Spleen (tissue), 11 donors: Measurements from ENCODE around the gene WDR90. TPM values are rescaled to one million over a fixed set of nuclear protein-coding genes. Genes with fewer than 3 reads are reported as not detected.
A peak's percentile ranks its signal among the peaks of the same experiment; 100 is the strongest.

Experiments used
- DNase-seq: peaks from one replicate; pipeline ENCODE4 v3.0.0-alpha.2; 2020
- H3K27ac ChIP-seq, 8 donors: fragments of 200-600 bp; sonication (generic) in 7 of 8; 1 replicate in 4 of 8; 2 replicates in 4 of 8; pipeline versions ENCODE4 v1.5.0 to v1.8.0; 2016 to 2021; ENCODE audit warnings: inconsistent platforms in 4 of 8, mild to moderate bottlenecking in 4 of 8, moderate library complexity in 1 of 8
- H3K27me3 ChIP-seq, 7 donors: fragments of 200-600 bp; sonication (generic) in 6 of 7; replicated peaks in 1 of 7; 1 replicate in 4 of 7; 2 replicates in 3 of 7; pipeline versions ENCODE4 v1.5.0 to v1.8.0; 2016 to 2021; ENCODE audit warnings: inconsistent platforms in 3 of 7, mild to moderate bottlenecking in 1 of 7
- H3K36me3 ChIP-seq, 6 donors: fragments of 200-600 bp; sonication (generic) in 5 of 6; 1 replicate in 4 of 6; 2 replicates in 2 of 6; pipeline versions ENCODE4 v1.5.0 to v1.8.0; 2016 to 2021; ENCODE audit warnings: inconsistent platforms in 2 of 6
- H3K4me1 ChIP-seq, 6 donors: fragments of 200-600 bp; sonication (generic) in 5 of 6; 1 replicate in 3 of 6; 2 replicates in 3 of 6; pipeline versions ENCODE4 v1.5.0 to v1.8.0; 2016 to 2021; ENCODE audit warnings: inconsistent platforms in 3 of 6
- H3K4me3 ChIP-seq, 8 donors: fragments of 200-600 bp; sonication (generic) in 7 of 8; 1 replicate in 4 of 8; 2 replicates in 4 of 8; pipeline versions ENCODE4 v1.5.0 to v1.8.0; 2016 to 2021; ENCODE audit warnings: inconsistent platforms in 4 of 8, mild to moderate bottlenecking in 4 of 8, moderate library complexity in 2 of 8
- H3K9me3 ChIP-seq, 8 donors: fragments of 200-600 bp; sonication (generic) in 7 of 8; 1 replicate in 4 of 8; 2 replicates in 4 of 8; pipeline versions ENCODE4 v1.5.0 to v1.8.0; 2016 to 2021; ENCODE audit warnings: inconsistent platforms in 4 of 8
- CTCF ChIP-seq, 11 experiments: fragments of 200-600 bp in 7 of 11; fragments of 450-650 bp in 4 of 11; sonication (generic) in 4 of 11; IDR thresholded peaks in 8 of 11; conservative IDR thresholded peaks in 3 of 11; 1 replicate in 7 of 11; 2 replicates in 4 of 11; pipeline versions ENCODE4 v1.4.0 to v1.8.0; 2016 to 2021; ENCODE audit warnings: antibody characterized with exemption in 11 of 11, inconsistent platforms in 4 of 11, mild to moderate bottlenecking in 1 of 11
- POLR2A ChIP-seq, 3 donors: fragments of 450-650 bp; IDR thresholded peaks; one replicate each; pipeline ENCODE4 v1.5.1; 2017; ENCODE audit warnings: antibody characterized with exemption in 3 of 3, mild to moderate bottlenecking in 1 of 3
- POLR2AphosphoS5 ChIP-seq, 3 donors: sonication (generic); formaldehyde crosslinking; IDR thresholded peaks; one replicate each; pipeline ENCODE4 v1.5.1; 2017; ENCODE audit warnings: antibody characterized with exemption in 3 of 3
- WGBS, 5 donors: extraction: QIAGEN DNeasy Blood & Tissue Kit in 3 of 5; methylation state at CpG; one replicate each; pipeline versions ENCODE4 v1.1.5 to v1.1.7; 2013 to 2018; 5-methylcytosine and 5-hydroxymethylcytosine counted together
- intact Hi-C: fragments of 100-400 bp; cut with DNase I; formaldehyde crosslinking; loops from one replicate; pipeline ENCODE4 v1.15.0; 2023; ENCODE audit warnings: low total_unique reads
- polyA plus RNA-seq, 3 donors: library from polyadenylated mRNA; stranded (reverse); fragments of 200-250 nt; gene quantifications; one replicate each; pipeline ENCODE4 v1.2.1, GENCODE V29; 2013
- total RNA-seq, 7 donors: library from RNA; depleted of rRNA in 3 of 7; stranded (reverse); fragments of >200 nt in 3 of 7; fragmentation: NEBNext Ultra II Directional in 4 of 7; extraction: Animal tissue kit (Norgen Biotek cat#: 25700) in 4 of 7; gene quantifications; one replicate each; pipeline versions ENCODE4 v1.1.0 to v1.2.1, GENCODE V29; 2016 to 2021
- donor health status: healthy with polysubstance abuse.
- donor health status: DM: no; HTN: no; CAD: no; lungs with moderate emphysema.
- donor health status: DM: no; HTN: no; CAD: no.
- donor health status: Bipolar disorder and iron deficiency.
- donor health status: healthy.
- donor health status: DM: no; HTN: no; CAD: no.
- donor health status: DM: yes; HTN: yes; CAD: no.

The WDR90 gene
- total and polyA plus RNA-seq, 10 donors = 7.9 to 30.2 (median 19.4) TPM

GRCh38 chr16:674968-675883 is 26.1 kb downstream of the WDR90 start, which contains the start of gene RHBDL1:
TSS of gene RHBDL1 (plus strand) at chr16:675671. CDS start at chr16:675791, 120 bp downstream.
- TF ChIP-seq CTCF (IDR thresholded peaks at IDR 0.05 in 8 of 11, conservative IDR thresholded peaks at IDR 0.05 in 3 of 11) (no peak), POLR2AphosphoS5 (IDR thresholded peaks at IDR 0.05) (peak in 1 of 3 donors; percentile 68)
- Histone ChIP-seq H3K27me3 (peaks cover 0 to 39% (median 15%) of the 10 kb centered on the region in 7 donors), H3K4me3 (peak within 1 kb of the TSS in 5 of 8 donors; percentile 9 to 59 (median 19)), H3K9me3 (no peaks in the 10 kb centered on the region), H3K36me3 (peaks cover 0 to 45% (median 36%) of the 10 kb centered on the region in 6 donors), H3K4me1 (peaks cover 14 to 61% (median 39%) of the 10 kb centered on the region in 6 donors), H3K27ac (peak within 1 kb of the TSS in 4 of 8 donors; percentile 42 to 61 (median 52))
- WGBS, 5 donors = 7 to 20% (median 10%) methylated on average over 17 to 73 of the region's 73 CpGs
- DNase-seq = no peak
- intact Hi-C loops = no loop called here

- peaks cover 0 to 39% (median 15%) of the 10 kb centered on the region in 7 donors for H3K27me3 ChIP-seq
- peaks cover 0 to 37% (median 28%) of the 10 kb centered on the region in 6 donors for H3K36me3 ChIP-seq
- DNase-seq = no peak
- intact Hi-C loops = no loop called here
- peaks cover 18 to 64% (median 44%) of the 10 kb centered on the region in 6 donors for H3K4me1 ChIP-seq
- WGBS, 5 donors = 42 to 64% (median 54%) methylated on average over 6 to 25 of the region's 25 CpGs
- no peak for TF ChIP-seq POLR2A (IDR thresholded peaks at IDR 0.05)
- peak in 1 of 3 donors; percentile 36 for TF ChIP-seq POLR2AphosphoS5 (IDR thresholded peaks at IDR 0.05)
- H3K9me3 ChIP-seq = no peaks in the 10 kb centered on the region
- H3K4me3 ChIP-seq = peak overlapping the region in 4 of 8 donors; percentile 12 to 59 (median 23)
- H3K27ac ChIP-seq = no peak overlapping the region
Observed at GRCh38 chr16:675884-676564, 26.9 kb downstream of the WDR90 start.

GRCh38 chr16:676565-676902 is 27.4 kb downstream of the WDR90 start:
- no peak for DNase-seq
- intact Hi-C loops = no loop called here
- Histone ChIP-seq H3K27ac (no peak overlapping the region), H3K9me3 (no peaks in the 10 kb centered on the region), H3K36me3 (peaks cover 0 to 36% (median 25%) of the 10 kb centered on the region in 6 donors), H3K27me3 (peaks cover 0 to 39% (median 15%) of the 10 kb centered on the region in 7 donors), H3K4me1 (peaks cover 23 to 69% (median 49%) of the 10 kb centered on the region in 6 donors), H3K4me3 (no peak overlapping the region)
- 86 to 95% (median 92%) methylated on average over 15 to 21 of the region's 21 CpGs for WGBS, 5 donors
- no peak for TF ChIP-seq POLR2A (IDR thresholded peaks at IDR 0.05)
- peak in 1 of 3 donors; percentile 6 for TF ChIP-seq POLR2AphosphoS5 (IDR thresholded peaks at IDR 0.05)
- no peak for TF ChIP-seq CTCF (IDR thresholded peaks at IDR 0.05 in 8 of 11, conservative IDR thresholded peaks at IDR 0.05 in 3 of 11)

- H3K4me1 ChIP-seq = peaks cover 27 to 73% (median 53%) of the 10 kb centered on the region in 6 donors
- 59 to 82% (median 67%) methylated on average over 16 to 23 of the region's 23 CpGs for WGBS, 5 donors
- H3K27me3 ChIP-seq = peaks cover 0 to 39% (median 15%) of the 10 kb centered on the region in 7 donors
- DNase-seq = no peak
- H3K36me3 ChIP-seq = peaks cover 0 to 36% (median 25%) of the 10 kb centered on the region in 6 donors
- intact Hi-C loops = no loop called here
- TF ChIP-seq POLR2AphosphoS5 (IDR thresholded peaks at IDR 0.05) (no peak), CTCF (IDR thresholded peaks at IDR 0.05 in 8 of 11, conservative IDR thresholded peaks at IDR 0.05 in 3 of 11) (no peak), POLR2A (IDR thresholded peaks at IDR 0.05) (no peak)
- no peak overlapping the region for H3K27ac ChIP-seq
- no peak overlapping the region for H3K4me3 ChIP-seq
- H3K9me3 ChIP-seq = no peaks in the 10 kb centered on the region
Observed at GRCh38 chr16:676913-677312, 27.7 kb downstream of the WDR90 start.
